Transverse colon (tissue), 4 donors: Measurements from ENCODE around the gene LILRB3.

Experiments used
- EP300 ChIP-seq: sonication (generic); formaldehyde crosslinking; IDR thresholded peaks from one replicate; pipeline ENCODE4 v1.6.1; 2017; ENCODE audit warnings: antibody characterized with exemption, low read depth
- POLR2A ChIP-seq: fragments of 450-650 bp; IDR thresholded peaks from one replicate; pipeline ENCODE4 v1.6.1; 2016; ENCODE audit warnings: antibody characterized with exemption, mild to moderate bottlenecking, moderate library complexity
- POLR2AphosphoS5 ChIP-seq, 3 donors: sonication (generic); formaldehyde crosslinking; IDR thresholded peaks; one replicate each; pipeline ENCODE4 v1.6.1; 2016; ENCODE audit warnings: antibody characterized with exemption in 3 of 3
- TF ChIP-seq, protein P1 (sequence below), 5 experiments: fragments of 200-600 bp in 3 of 5; fragments of 450-650 bp in 2 of 5; sonication (generic) in 3 of 5; IDR thresholded peaks; 1 replicate in 2 of 5; 2 replicates in 3 of 5; pipeline ENCODE4 v1.5.1; 2016 to 2017; ENCODE audit warnings: antibody characterized with exemption in 5 of 5, inconsistent platforms in 3 of 5, mild to moderate bottlenecking in 2 of 5, moderate library complexity in 1 of 5

- TF ChIP-seq, protein P1, sequence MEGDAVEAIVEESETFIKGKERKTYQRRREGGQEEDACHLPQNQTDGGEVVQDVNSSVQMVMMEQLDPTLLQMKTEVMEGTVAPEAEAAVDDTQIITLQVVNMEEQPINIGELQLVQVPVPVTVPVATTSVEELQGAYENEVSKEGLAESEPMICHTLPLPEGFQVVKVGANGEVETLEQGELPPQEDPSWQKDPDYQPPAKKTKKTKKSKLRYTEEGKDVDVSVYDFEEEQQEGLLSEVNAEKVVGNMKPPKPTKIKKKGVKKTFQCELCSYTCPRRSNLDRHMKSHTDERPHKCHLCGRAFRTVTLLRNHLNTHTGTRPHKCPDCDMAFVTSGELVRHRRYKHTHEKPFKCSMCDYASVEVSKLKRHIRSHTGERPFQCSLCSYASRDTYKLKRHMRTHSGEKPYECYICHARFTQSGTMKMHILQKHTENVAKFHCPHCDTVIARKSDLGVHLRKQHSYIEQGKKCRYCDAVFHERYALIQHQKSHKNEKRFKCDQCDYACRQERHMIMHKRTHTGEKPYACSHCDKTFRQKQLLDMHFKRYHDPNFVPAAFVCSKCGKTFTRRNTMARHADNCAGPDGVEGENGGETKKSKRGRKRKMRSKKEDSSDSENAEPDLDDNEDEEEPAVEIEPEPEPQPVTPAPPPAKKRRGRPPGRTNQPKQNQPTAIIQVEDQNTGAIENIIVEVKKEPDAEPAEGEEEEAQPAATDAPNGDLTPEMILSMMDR (IDR thresholded peaks at IDR 0.05): no peak
- TF ChIP-seq POLR2A: no peak
- no peak for TF ChIP-seq POLR2AphosphoS5 (IDR thresholded peaks at IDR 0.05)
- no peak for TF ChIP-seq EP300
Measured at GRCh38 chr19:54218960-54219661, 3.7 kb downstream of the LILRB3 start.
